Activated T-cell treated with anti-CD3 and anti-CD28 coated beads, Interleukin-2, amount 50 U/mL, for 1 hour (primary cell): Measurements from ENCODE around the gene TMEM150C.
"Not testable (repeated sequence)": the region's sequence is repeated elsewhere in the genome, so short reads cannot be mapped to it uniquely, and the experiment has no call there.

ENCODE experiments used
- DNase-seq: peaks from one replicate; pipeline ENCODE4 v3.0.0-alpha.2; 2020

TMEM150C gene

DNA sequence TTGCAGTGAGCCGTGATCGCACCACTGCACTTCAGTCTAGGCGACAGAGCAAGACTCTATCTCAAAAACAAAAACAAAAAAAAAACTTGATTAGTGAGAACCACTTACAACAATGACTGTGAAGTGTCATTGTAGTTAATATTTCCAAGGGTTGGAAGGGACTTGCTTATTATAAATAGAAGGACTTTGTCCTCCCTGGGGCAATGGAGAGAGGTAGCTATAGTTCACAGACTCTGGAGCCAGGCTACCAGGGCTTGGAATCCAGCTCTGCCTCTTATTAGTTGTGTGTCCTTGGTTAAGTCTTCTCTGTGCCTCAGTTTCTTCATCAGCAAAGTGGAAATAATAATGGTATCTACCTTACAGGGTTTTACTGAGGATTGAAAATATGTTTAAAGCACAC lies 51.6 kb downstream of the TMEM150C start:
- DNase-seq, result no peak

DNA sequence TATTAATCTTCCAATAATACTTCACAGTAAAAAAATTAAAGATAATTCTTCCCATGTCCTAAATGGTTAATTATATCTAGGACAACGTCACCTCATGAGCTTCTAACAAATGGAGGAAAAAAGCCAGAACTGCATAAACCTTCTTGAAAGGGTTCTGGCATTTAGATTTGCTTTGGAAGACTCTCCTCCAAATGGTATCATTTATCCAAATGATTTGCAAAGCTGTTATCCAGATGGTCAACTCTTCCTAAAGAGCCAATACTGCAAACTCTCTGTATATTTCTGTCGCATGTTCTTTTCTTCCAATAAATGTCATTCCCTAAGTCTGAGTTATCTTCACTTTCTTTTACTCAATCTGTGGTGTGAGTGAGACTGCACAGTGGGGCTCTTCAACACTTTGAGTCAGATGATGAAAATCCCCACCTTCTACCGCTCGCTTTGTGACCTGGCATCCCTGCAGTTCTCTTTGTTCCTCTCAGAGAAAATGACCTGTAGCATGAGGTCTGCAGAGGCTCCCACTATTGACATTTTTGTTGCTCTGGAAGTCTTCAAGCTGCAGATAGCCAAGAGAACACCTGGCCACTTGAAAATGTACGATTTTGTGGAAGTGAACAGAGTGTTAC lies 52.9 kb downstream of the TMEM150C start:
- no peak for DNase-seq

DNA sequence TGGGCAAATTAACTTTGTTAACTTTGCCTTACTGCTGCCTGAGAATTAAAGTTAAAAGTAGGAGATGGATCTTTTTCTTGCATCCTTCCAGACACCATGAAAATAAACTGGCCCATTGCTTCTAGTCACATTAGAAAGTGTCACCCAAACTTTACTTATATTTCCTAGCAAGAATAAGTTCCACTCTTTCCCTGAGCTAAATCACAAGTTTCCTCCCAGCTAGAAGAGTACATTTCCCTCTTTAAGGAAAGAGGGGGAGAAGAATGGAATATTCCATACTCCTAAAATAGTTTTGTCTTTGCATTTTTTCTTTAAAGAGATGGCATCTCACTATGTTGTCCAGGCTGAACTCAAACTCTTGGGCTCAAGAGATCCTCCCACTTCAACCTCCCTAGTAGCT lies 53.8 kb downstream of the TMEM150C start:
- DNase-seq, result no peak

DNA sequence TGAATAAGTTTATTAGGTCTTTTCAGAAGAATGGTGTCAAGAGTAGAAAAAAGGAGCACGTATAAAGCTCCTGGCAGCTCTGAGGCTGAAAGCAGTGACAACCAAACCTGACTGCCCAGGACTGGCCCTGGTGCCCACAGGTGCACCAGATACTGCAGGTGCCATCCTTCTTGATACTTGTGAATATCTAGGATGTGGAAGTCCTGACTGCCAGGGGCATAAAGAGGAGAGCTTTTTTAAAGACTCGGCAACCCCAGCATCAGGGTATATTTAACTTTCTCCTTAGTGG lies 60.7 kb downstream of the TMEM150C start:
- DNase-seq, result no peak

DNA sequence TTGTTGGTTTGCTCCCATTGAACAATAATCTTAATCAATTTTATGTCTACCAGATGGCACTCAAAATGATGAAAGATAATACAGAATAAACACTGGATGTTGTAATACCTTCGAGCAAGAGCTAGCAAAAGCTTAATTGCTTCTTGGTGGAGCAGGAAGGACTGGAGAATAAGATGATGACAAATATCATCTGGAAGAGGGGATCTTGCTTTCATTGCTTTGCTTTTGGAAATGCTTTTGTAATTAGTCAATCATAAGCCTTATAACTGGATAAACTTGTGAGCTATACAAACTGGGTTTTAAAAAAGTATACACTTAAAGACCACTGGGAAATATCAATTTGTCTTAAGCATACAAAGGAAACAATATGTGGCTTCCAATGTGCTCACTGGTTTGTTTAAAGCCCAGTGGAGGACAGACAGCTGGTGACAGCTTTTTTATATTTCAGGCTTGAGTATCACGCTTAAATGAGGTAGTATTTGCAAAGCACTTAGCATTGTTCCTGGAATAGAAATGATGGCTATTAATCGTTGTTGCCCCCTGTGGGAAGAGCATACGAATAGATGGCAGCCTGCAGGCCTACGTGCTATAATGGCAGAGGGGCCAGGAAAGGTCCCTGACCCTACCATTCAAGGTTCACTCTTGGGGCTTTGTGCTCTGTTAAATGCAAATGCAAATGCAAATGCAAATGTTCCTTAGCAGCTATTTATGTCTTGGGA lies 61.2 kb downstream of the TMEM150C start:
- no peak for DNase-seq

DNA sequence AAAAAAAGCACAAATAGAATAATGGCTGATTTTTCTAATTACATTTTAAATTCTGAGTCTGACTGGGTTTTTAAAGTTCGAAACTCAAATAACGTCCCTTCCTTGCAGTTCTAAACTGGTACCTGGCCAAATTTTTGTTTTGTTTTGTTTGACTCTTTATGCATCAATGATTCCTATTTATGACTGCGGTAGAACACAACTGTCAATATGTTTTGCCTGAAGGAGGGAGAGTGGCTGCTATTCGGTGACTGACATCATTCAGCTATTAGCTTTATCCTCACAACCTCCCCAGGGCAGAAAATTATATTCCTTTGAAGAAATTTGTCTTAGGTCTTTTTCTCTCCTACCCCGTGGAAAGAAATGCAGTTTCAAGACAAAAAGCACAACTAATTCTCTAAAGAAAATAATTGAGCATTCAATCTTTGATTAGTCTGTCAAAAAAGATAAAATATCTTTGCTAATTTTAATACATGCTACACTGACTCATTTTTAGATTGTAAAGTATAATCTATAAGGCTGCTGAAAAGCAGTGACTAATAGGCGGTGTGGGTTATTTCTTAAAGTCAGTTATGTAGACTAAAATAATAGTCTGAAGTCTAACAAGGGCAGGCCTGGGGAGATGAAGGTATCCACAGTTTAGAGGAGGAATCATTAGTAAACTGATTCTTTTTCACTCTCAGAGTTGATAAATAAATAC lies 61.9 kb downstream of the TMEM150C start:
- no peak for DNase-seq

DNA sequence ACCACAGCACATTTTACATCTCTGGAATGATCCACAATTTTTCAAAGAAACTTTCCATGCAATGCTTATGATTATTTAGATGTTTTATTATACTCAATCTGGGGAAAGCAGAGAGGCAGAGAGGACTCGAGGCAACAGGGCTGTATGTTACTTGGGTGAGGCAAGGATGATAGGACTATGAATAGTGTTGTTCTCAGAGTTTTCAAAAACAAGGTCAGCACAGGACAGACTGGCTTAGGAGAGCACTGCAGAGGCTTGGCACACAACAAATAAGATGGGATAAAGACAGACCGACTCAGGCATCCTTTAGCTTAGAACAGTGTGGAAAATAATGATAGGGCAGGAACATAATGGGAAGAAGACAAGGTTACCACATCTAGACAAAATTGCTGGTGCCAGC lies 65.4 kb downstream of the TMEM150C start:
- no peak for DNase-seq

DNA sequence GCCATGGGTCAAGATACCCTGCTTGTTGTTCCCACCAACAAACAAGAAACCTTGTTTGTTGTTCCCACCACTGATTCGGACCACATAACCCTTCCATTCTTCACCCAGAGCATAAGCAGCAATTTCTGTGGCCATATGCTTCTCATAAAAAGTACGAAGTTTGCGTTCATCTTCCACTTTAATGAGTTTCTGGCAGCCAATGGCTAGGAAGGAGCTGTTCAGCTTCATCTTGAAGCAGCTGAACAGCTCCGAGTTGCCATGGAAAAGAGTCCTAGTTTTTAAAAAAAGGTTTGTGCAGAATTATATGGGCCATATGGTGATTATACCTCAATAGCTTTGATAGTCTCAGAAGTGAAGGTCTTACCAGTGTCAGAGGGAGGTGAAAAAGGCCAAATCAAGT lies 66.1 kb downstream of the TMEM150C start:
- no peak for DNase-seq

DNA sequence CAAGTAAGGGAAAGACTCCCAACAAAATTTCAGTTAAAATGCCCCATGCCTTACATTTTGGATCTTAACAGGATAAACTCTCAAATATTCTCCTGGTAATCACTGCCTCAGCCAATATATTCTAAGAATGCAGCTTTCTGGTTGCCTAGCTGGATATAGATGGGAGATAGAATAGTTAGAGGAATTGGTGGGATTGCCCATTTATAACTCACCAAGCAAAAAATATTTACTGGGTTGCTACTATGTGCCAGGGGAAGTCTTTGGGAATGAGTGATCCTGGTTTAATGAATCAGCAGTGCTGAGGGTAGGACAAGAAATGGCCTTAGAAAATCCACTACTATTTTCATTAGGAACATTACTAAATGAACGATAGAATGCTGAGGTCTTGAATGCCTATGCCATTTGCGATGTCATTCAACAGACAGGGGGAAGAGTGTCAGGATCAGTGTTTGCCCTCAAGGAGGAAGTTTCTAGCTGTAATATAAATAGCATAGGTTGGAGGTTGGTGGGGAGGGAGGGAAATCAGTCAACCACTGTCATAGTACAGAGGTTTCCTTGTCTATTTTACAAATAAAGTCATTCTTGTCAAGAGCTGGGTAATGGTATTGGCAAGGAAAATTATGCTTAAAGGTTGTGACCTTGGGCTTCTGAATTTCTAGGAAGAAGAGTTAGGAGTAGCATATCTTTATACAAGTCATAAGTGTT lies 67.9 kb downstream of the TMEM150C start:
- DNase-seq, result no peak

DNA sequence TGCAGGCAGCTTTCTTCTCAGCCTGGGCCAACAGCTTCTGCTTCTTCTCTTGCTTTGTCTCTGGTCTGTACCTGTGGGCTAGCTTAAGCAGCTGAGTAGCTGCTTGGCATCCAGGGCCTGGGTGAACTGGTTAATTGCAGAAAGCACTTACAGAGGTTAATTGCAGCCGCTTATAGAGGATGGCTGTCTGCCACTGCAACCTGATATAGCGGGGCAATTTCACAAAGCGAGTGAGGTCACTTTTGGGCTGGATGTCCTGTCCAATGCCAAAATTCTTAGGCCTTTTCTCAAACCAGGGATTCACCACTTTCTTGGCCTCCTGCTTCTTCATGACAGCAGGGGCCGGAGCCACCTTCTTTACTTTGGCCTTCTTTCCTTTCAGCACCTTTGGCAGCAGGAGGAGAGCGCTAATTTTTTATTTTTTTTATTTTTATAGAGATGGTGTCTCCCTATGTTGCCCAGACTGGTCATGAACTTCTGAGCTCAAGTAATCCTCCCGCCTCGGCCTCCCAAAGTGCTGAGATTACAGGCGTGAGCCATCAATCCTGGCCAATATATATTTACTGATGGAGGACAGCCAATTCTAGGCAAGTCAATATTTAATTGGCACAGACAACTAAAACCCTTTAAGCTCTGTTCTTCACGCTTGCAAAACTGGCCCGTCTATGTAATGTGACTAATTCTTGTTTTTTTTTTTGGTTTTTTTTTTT lies 70.4 kb downstream of the TMEM150C start:
- DNase-seq, result no peak

DNA sequence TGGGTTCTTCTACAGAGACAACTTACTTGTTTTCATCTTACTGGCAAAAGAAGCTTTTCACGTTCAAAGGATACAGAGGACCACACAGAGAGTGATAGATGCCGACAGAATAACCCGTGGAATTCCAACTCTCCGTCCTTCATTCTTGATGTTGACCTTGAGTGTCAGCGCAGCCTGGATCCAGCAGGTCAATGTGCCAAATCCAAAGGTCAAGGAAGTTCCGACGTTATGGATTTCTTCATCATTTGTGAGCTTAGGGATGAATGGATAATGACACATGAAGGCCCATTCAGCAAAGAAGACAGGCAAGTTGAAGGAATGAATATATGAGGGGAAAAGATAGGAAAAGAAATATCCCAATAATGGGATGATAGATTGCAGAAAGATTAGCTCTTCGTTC lies 71.8 kb downstream of the TMEM150C start:
- DNase-seq, result no peak

DNA sequence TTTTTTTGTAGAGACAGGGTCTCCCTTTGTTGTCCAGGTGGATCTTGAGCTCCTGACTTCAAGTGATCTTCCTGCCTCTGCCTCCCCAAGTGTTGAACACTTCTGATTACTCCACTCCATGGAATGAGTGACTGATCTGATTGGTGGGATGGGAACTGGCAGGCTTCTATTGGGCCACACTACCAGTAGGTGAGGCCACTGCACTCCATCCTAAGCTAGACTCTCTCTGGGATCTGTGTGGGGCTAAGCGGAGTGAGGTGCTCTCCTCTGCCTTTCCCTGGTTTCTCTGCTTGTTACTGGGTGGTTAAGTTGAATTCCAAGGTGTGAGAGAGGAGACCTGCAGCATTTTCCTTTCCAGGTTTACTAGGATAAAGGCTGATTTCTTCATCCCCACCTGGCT lies 72.7 kb downstream of the TMEM150C start:
- no peak for DNase-seq

DNA sequence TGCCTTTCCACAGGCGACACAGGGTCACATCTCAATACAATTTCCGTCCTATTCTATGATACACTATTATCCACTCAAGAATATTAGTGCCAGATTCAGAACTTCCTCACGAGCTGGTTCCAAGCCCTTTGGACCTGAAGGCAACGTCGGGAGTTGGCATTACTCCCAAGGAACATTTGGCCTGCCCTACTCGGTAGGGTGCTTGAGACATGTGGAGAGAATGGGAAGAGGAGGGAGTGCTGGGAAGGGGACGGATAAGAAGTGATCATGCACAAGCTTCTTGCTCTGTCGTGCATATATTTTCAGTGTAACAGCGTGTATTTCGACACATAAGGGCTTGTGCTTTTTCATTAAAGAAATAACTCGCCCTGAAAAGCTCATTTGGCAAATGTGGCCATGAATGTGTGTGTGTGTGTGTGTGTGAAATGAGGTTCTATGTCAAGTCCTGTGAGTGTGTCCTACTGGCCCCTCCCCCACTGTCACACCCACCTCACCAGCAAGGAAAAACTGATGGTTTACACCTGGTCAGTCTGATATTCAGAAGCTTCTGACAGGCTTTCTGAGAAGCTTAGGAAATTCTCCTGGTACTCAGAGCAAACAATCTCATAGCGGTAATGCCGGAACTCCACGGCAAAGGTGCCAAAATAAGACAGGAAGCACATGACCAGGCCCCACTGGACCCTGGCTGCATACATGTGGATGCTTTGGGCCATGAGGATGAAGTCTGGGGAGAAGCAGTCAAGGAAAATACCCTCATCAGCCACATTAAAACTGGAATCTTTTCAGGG lies 76.6 kb downstream of the TMEM150C start:
- DNase-seq, result no peak

DNA sequence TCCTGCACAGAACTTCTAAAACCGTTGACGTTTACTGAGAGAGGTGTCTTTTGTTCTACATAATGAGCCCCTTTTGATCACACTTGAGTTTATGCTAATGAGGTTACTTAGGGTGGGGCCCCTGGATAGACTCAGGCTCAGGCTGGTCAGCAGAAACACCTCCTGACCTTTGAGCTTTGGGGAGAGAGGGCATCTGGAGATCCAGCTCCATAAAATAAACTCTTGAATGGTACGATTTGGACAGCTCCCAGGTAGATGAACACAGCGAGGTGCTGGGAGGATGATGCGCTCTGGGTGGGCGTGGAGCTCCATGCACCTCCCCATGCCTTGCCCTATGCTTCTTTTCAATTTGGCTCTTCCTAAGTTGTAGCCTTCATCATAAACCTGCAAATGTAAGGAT lies 79.4 kb downstream of the TMEM150C start:
- no peak for DNase-seq

DNA sequence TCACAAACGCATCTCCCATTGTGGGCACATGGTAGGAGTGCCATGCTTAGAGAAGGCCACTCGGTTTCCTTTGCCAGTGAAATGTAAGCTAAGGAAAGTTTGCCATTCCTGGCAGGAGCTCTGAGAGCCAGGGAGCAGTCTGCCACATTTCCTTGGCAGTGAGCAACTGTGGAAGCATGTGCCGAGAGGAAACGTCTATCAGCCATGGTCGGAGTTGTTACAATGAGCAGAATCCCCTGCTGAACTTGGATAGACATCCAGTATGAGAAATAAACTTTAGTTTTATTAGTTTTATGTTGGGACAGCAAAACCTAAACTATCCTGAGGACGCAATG lies 80.3 kb downstream of the TMEM150C start:
- no peak for DNase-seq

DNA sequence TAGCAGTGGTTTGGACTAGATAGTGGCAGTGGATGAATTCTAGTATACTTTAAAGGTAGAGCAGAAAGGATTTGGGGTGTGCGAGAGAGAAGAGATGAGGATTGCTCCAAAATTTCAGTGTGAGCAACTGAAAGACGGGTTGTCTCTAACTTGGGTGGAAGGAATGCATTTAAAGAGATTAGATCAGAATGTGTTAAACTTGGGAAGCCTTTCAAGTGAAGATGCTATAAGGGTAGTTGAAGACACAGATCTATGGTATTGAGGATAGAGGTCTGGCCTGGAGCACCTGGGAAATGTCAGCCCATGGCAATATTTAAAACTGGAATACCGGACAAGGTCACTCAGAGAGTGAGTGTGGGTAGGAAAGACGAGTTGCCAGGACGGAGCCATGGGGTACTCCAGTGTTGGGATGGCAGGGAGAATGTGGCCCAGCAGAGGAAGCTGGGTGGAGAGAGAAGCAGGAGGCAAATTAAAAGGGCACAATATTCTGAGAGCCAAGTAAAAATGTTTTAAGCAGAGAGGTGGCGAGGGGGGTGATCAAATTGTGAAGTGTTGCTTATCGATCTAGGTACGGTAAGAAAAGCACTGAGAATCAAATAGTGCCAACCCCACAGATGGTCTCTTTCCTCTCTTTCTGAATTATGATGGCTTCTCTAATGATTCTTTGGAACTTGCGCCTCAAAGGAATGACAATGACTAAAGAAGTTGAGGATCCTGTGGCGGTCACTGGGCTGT lies 80.8 kb downstream of the TMEM150C start:
- no peak for DNase-seq

DNA sequence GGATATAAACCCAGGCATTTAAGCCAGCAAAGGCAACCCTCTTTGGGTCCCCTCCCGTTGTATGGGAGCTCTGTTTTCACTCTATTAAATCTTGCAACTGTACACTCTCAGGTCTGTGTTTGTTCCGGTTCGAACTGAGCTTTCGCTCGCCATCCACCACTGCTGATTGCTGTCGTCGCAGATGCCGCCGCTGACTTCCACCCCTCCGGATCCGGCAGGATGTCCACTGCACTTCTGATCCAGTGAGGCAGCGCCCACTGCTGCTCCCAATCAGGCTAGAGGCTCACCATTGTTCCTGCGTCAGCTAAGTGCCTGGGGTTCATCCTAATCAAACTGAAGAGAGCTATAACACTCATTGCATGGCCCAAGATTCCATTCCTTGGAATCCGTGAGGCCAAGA lies 82.2 kb downstream of the TMEM150C start:
- no peak for DNase-seq

DNA sequence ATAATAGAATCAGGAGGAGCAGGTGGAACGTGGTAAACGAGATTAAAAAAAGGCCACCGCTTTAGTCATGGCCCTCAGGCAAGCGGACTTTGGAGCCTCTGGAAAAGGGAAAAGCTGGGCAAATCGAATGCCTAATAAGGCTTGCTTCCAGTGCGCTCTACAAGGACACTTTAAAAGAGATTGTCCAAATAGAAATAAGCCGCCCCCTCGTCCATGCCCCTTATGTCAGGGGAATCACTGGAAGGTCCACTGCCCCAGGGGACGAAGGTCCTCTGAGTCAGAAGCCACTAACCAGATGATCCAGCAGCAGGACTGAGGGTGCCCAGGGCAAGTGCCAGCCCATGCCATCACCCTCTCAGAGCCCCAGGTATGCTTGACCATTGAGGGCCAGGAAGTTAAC lies 84.3 kb downstream of the TMEM150C start:
- not testable (repeated sequence) for DNase-seq

DNA sequence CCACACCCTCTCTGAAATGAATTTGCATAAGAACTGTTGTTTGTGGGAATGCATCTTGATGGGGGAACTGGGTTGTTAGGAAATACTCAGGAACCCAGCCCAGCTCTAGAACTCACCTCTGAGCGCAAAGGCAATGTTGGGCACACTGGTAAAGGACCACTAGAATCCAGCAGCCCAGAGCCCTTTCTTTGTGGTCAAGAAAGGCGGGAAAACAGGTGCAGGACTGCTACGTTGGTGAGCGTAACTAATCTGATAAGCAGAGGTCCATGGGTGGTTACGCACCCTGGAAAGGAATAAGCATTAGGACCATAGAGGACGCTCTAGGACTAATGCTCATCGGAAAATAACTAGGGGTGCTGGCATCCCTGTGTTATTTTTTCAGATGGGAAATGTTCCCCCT lies 85.9 kb downstream of the TMEM150C start:
- not testable (repeated sequence) for DNase-seq

DNA sequence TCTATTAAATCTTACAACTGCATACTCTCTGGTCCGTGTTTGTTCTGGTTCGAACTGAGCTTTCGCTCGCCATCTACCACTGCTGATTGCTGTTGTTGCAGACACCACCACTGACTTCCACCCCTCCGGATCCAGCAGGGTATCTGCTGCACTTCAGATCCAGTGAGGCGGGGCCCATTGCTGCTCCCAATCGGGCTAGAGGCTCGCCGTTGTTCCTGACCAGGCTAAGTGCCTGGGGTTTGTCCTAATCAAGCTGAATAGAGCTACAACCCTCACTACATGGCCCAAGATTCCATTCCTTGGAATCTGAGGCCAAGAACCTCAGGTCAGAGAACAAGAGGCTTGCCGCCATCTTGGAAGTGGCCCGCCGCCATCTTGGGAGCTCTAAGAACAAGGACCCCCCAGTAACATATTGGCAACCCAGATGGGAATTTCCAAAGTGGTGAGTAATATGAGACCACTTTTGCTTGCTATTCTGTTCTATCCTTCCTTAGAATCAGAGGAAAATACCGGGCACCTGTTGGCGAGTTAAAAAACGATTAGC lies 88.1 kb downstream of the TMEM150C start:
- no peak for DNase-seq

DNA sequence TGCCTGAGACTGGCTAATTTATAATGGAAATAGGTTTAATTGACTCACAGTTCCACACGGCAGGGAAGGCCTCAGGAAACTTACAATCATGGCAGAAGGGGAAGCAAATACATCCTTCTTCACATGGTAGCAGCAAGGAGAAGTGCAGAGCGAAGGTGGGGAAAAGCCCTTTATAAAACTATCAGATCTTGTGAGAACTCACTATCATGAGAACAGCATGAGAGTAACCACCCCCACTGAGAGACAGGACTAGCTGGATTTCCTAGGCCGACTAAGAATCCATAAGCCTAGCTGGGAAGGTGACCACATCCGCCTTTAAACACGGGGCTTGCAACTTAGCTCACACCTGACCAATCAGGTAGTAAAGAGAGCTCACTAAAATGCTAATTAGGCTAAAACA lies 88.7 kb downstream of the TMEM150C start:
- not testable (repeated sequence) for DNase-seq
